Urinary bladder (tissue), 4 donors: Measurements from ENCODE around the gene WSCD2. TPM values are rescaled to one million over a fixed set of nuclear protein-coding genes. Genes with fewer than 3 reads are reported as not detected.

Experiments used
- DNase-seq: peaks from one replicate; pipeline ENCODE4 v3.0.0-alpha.2; 2015; ENCODE audit errors: extremely low spot score
- H3K27ac ChIP-seq: one replicate; pipeline ENCODE4 v1.5.1; 2013; ENCODE audit warnings: low read depth, mild to moderate bottlenecking, moderate library complexity
- H3K36me3 ChIP-seq: one replicate; pipeline ENCODE4 v1.6.1; 2013; ENCODE audit warnings: mild to moderate bottlenecking, moderate library complexity; ENCODE audit not compliant: insufficient read depth
- H3K4me1 ChIP-seq: one replicate; pipeline ENCODE4 v1.6.1; 2013; ENCODE audit warnings: mild to moderate bottlenecking, moderate library complexity; ENCODE audit not compliant: insufficient read depth
- H3K4me3 ChIP-seq: one replicate; pipeline ENCODE4 v1.5.1; 2013; ENCODE audit warnings: low read depth, low read length
- WGBS: extraction: QIAGEN DNeasy Blood & Tissue Kit; methylation state at CpG from one replicate; pipeline ENCODE4 v1.1.7; 2013; 5-methylcytosine and 5-hydroxymethylcytosine counted together
- polyA plus RNA-seq: library from polyadenylated mRNA; stranded (reverse); fragments of 200-250 nt; gene quantifications from one replicate; pipeline ENCODE4 v1.2.3, GENCODE V29; 2013
- total RNA-seq: library from RNA; depleted of rRNA; stranded (reverse); fragments of >200 nt; gene quantifications from one replicate; pipeline ENCODE4 v1.2.3, GENCODE V29; 2014
- donor health status: healthy with polysubstance abuse.
- donor health status: healthy.

Gene WSCD2
- total and polyA plus RNA-seq, 2 donors: 2.3 to 6.5 TPM

DNA sequence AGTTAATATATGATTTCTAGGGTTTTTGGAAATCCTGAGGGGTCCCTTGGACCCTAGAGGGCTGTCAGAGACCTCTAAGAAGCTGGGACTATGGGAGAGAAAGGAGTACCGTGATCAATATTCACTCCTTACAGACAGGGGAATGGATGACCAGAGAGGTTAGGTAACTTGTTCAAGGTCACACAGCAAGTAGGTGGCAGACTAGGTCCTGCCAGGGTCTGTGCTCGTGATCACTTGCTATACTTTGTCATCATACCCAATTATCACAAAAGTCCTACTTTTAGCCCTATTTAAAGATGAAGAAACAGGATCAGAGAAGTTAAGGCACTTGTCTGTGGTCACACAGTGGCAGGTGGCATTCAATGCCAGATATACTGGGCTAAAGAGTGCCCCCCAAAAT lies 42.9 kb downstream of the WSCD2 start:
- no peak for DNase-seq
- Histone ChIP-seq H3K4me1 (no peaks in the 10 kb centered on the region), H3K4me3 (no peak overlapping the region), H3K36me3 (no peaks in the 10 kb centered on the region), H3K27ac (no peak overlapping the region)
- WGBS: 85% methylated on average over 2 of the region's 2 CpGs

DNA sequence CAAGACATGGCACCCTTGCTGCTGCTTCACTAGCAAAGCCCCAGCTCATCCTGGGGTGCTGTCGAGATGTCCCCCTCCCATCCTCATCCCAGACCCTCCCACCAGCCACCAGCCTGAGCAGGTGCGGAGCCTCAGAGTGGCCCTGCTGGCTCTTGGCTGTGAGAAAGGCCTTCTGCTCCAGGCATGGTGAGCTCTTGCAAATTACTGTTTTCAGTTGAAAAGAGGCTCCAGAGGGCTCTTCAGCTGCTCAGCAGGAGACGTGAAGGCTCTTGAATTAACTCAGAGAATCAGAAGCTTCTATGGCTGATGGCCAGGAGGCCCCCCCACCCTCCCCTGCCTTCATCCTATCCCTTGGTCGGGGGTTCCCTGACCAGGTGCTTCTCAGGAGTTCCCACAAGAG lies 44.1 kb downstream of the WSCD2 start:
- Histone ChIP-seq H3K4me1 (no peaks in the 10 kb centered on the region), H3K27ac (no peak overlapping the region), H3K36me3 (no peaks in the 10 kb centered on the region), H3K4me3 (no peak overlapping the region)
- DNase-seq: no peak
- WGBS: 61% methylated on average over 4 of the region's 4 CpGs

DNA sequence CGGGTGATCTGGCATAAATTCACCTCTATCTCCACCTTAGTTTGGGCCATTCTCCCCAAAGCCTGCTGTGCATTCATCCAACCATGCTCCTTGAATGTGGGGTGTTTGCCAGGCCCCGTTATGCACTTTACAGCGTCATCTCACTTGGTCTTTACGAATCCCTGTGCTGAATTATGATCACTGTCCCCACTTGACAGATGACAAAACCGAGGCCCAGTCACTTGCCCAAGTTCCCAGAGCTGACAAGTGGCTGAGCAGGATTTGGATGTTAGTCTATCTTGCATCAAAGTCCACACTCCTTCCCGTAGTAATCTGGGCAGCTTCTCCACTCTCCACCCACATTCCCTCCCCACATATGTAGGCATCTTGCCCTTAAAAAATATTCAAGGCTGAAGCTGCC lies 44.8 kb downstream of the WSCD2 start:
- no peak overlapping the region for H3K4me3 ChIP-seq
- no peaks in the 10 kb centered on the region for H3K36me3 ChIP-seq
- WGBS: 72% methylated on average over 6 of the region's 6 CpGs
- DNase-seq: no peak
- H3K27ac ChIP-seq: no peak overlapping the region
- no peaks in the 10 kb centered on the region for H3K4me1 ChIP-seq

DNA sequence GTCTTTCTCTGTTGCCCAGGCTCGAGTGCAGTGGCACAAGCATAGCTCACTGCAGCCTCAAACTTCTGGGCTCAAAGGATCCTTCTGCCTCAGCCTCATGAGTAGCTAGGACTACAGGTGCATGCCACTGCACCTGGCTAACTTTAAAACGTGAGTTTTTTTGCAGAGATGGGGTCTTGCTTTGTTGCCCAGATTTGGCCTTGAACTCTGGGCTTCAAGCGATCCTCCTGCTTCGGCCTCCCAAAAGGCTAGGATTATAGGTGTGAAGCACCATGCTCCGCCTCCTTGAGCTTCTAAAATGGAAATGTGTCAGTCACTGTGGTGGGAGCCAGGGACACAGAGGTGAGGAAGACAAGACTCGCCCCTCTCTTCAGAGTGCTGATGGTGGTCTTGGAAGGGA lies 45.6 kb downstream of the WSCD2 start:
- Histone ChIP-seq H3K4me1 (no peaks in the 10 kb centered on the region), H3K4me3 (no peak overlapping the region), H3K36me3 (no peaks in the 10 kb centered on the region), H3K27ac (no peak overlapping the region)
- WGBS: 87% methylated on average over 6 of the region's 6 CpGs
- DNase-seq: no peak

DNA sequence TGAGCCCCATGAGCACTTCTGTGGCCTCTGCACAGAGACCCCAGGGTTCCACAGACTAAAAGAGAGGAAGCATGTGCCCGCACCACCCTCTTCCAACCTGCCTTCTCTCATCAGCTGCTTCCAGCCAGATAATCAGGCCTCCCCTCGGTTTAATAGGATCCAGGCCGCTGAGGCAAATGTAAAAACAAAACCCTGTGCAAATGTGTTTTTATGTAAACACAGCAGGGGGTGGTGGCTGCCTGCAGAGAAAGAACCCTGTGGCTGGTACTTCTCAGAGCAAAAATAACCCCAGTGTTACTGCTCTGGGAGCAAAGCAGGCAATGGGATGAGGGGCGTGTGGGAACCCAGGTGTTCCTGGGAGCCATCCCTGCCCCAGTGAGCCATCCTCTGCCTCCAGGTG lies 46.2 kb downstream of the WSCD2 start:
- H3K36me3 ChIP-seq: no peaks in the 10 kb centered on the region
- H3K27ac ChIP-seq: no peak overlapping the region
- H3K4me3 ChIP-seq: no peak overlapping the region
- WGBS: 38% methylated on average over 4 of the region's 4 CpGs
- no peak for DNase-seq
- no peaks in the 10 kb centered on the region for H3K4me1 ChIP-seq

DNA sequence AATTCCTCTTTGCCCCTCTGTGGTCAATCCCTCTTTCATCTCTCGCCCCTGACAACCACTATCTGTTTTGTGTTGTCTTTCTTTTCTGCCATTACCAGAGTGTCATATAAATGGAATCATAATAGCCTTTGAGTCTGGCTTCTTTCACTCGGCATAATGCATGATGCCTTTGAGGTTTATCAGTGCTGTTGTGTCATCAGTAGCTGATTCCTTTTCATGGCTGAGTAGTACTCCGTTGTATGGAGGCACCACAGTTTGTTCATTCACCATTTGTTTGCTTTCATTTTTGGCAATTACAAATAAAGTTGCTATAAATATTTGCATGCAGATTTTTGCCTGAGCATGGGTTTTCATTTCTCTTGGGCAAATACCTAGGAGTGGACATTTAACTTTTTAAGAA lies 47.2 kb downstream of the WSCD2 start:
- Histone ChIP-seq H3K4me1 (no peaks in the 10 kb centered on the region), H3K27ac (no peak overlapping the region), H3K36me3 (no peaks in the 10 kb centered on the region), H3K4me3 (no peak overlapping the region)
- WGBS: 91% methylated on average over 3 of the region's 3 CpGs
- DNase-seq: no peak

DNA sequence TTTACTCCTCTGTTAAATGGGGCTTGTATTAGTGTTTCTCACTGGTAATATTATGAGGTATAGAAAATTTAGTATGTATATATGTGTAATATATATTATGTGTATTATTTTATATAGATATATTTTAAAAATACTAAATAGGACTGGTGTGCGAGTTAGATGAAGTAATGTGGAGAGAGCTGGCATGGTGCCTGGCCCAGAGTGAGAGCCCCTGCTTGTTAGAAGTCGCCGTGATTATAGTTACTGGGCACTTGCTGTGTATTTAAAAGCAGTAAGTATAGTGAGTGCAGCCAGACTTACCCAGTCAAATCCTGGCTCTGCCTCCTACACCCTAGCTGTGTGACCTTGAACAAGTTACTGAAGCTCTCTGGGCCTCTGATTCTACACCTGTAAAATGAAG lies 48.0 kb downstream of the WSCD2 start:
- Histone ChIP-seq H3K4me1 (no peaks in the 10 kb centered on the region), H3K27ac (no peak overlapping the region), H3K36me3 (no peaks in the 10 kb centered on the region), H3K4me3 (no peak overlapping the region)
- WGBS: 87% methylated on average over 3 of the region's 3 CpGs
- no peak for DNase-seq

DNA sequence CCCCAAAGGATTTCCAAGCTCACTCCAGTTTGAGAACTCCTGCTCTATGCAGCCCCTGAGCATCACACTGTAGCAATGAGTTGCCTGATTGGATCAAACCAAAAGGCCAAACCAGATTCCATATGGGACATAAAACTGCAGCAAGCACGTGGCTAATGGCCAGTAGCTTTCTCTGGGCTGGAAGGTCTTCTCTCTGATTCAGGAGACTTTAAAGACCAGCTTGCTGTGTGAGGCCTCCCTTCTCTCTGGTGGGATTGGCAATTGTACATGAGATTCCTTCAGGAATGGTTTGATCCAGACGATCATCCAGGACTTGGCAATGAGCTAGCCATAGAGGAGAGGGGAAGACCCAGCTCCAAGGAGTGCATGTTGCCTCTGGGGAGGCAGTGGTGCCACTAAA lies 50.2 kb downstream of the WSCD2 start:
- no peak for DNase-seq
- Histone ChIP-seq H3K4me1 (no peaks in the 10 kb centered on the region), H3K36me3 (no peaks in the 10 kb centered on the region), H3K27ac (no peak overlapping the region), H3K4me3 (no peak overlapping the region)
- WGBS: 56% methylated on average over 2 of the region's 2 CpGs

DNA sequence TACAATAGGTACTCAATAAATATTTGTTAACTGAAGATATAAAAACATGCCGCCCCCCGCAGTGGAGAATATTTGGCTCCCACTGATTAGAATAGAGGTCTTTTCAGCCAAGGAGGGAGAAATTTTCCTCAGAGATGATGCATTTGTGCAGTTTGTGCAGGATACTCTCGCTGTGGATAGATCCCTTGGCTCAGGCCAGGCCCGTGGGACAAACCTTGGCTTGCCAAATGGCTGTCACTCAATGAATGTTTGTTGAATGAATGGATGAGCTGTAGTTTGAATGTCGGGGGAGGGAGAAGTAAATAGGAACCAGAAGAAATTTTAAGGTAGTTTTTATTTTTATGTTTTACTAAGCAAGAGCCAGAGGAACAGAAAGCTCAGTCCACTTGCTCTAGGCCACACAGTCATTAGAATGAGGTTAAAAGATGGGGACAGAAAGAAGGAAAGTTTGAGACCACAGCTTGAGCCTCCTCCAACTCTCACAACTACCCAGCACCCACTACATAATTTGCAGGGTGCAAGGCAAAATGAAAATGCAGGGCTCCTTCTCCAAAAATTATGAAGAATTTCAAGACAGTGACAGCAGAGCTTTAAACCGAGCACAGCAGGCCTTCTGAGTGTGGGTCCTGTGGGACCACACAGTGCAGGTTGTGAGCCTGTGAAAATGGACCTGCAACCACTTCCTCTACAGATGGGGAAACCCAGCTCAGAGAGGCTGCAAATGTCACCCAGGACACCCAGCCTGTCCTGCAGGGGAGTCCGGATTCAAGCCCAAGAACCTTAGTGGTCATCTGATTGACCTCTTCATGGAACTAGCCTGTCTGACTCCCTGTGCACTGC lies 51.4 kb downstream of the WSCD2 start:
- H3K4me1 ChIP-seq: no peaks in the 10 kb centered on the region

DNA sequence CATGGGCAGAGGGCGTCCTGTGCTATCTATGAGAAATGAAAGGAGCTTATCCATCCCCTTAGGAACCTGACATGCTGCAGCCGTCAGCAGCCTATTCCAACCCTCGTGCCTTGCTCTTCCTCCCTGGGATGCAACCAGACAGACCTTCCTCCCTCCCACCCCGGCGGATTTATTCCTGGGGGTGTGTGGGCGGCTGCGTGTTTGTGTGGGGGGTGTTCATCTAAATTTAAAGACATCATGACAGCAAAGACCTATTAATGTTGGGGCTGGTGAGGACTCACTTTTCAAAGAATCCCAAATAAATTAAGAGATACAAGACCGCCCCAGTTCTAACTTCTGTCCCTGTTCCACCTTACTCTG lies 52.0 kb downstream of the WSCD2 start:
- Histone ChIP-seq H3K4me3 (no peak overlapping the region), H3K36me3 (no peaks in the 10 kb centered on the region), H3K27ac (no peak overlapping the region), H3K4me1 (no peaks in the 10 kb centered on the region)
- DNase-seq: no peak
- WGBS: 70% methylated on average over 8 of the region's 8 CpGs

More for the DNA sequence above, 51.4 kb downstream of the WSCD2 start:
- DNase-seq: no peak
- Histone ChIP-seq H3K4me3 (no peak overlapping the region), H3K27ac (no peak overlapping the region), H3K36me3 (no peaks in the 10 kb centered on the region)
- 86% methylated on average over 7 of the region's 7 CpGs for WGBS

DNA sequence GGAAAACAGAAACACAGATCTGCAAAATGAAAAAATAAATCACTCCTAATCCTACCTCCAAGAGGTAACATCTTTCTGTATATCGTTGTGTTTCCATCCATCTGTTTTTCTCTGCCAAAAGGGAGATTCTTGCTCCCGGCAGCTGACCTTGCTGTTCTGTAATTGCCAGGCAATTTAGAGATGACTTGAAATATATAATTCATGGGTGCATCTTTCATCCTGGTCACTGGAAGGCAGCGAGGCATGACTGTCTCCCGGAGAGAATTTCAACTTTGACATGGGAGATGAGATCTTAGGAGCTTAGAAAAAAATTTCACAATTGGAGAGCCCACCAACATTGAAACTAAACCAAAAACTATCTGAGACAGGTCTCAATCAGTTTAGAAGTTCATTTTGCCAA lies 53.0 kb downstream of the WSCD2 start:
- DNase-seq: no peak
- WGBS: 73% methylated on average over 4 of the region's 4 CpGs
- Histone ChIP-seq H3K36me3 (no peaks in the 10 kb centered on the region), H3K4me1 (no peaks in the 10 kb centered on the region), H3K27ac (no peak overlapping the region), H3K4me3 (no peak overlapping the region)

DNA sequence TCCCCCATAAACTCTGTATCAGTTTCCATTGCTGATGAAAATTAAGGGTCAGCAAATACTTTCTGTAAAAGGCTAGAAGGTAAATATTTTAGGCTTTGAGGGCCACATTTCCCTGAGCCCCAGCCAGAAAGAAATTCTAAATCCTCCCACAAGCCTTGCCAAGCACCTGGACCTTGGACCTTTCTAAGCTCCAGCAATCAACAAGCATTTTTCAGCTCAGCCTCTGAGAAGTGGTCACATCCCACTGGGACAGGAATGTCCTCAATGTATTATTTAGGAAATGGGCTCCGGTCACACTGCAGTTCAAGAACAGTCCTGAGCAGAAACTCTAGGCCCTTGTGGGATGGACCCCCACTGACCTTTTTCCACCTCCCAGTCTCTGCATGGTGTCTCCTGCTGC lies 55.9 kb downstream of the WSCD2 start:
- 91% methylated on average over 1 of the region's 1 CpG for WGBS
- no peaks in the 10 kb centered on the region for H3K36me3 ChIP-seq
- no peak overlapping the region for H3K27ac ChIP-seq
- DNase-seq: no peak
- no peak overlapping the region for H3K4me3 ChIP-seq
- H3K4me1 ChIP-seq: no peaks in the 10 kb centered on the region

DNA sequence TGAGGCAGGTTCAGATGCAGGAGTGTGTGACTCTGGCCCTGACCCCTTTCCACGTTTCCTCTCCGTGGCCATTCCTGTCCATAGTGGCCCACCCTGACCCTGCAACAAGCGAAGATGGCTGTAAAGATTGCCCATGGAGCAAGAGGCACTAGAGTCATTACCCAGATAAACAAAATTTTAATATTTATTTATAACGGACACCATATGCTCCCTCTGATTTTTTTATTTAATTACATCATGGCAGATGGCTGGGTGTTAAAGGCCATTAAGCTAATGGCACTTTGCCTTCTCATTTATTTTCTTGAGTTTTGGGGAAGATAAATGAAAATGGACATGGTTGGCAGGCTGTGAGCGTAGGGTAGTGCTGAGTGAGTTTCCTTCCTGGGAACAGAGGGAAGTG lies 58.7 kb downstream of the WSCD2 start:
- no peak overlapping the region for H3K4me3 ChIP-seq
- WGBS: 80% methylated on average over 5 of the region's 5 CpGs
- peaks cover 2% of the 10 kb centered on the region for H3K4me1 ChIP-seq
- no peak overlapping the region for H3K27ac ChIP-seq
- H3K36me3 ChIP-seq: no peaks in the 10 kb centered on the region
- no peak for DNase-seq

DNA sequence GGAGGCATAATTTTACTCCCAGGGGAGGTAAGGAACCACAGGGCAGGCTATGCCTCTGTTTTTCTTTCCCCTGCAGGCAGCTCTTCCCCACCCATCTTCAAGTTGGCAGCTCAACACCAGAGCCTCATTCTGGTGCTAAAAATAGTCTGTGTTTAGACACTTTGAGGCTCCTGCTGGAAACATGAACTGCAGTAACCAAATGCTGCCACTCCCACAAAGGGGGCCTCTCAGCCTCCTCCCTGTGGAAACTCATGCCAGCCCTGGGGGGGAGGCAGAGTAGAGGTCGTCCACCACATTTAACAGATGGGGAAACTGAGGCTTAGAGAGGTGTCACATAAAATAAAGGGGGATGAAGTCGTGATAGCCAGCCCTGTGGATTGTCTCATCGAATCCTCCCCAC lies 61.4 kb downstream of the WSCD2 start:
- peaks cover 2% of the 10 kb centered on the region for H3K4me1 ChIP-seq
- no peaks in the 10 kb centered on the region for H3K36me3 ChIP-seq
- 23% methylated on average over 3 of the region's 3 CpGs for WGBS
- no peak overlapping the region for H3K27ac ChIP-seq
- no peak overlapping the region for H3K4me3 ChIP-seq
- no peak for DNase-seq

DNA sequence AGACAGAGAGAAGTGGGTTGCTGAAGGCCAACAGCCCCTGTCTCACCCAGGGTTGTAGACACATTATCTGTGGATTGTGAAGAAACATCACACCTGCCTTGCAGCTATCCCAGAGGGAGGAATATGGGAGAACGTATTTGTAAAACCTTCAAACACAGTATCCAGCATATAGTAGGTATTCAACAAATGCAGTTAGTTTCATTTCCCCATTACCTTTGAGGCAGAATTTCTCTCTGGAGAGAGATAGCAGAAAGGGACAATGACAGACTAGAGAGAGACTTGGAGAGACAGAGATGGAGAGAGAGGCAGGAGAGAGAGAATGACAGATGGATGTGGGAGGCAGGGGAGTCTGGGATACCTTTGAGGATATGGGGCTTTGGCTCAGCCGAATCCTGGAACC lies 62.0 kb downstream of the WSCD2 start:
- Histone ChIP-seq H3K4me3 (no peak overlapping the region), H3K36me3 (no peaks in the 10 kb centered on the region), H3K4me1 (peaks cover 2% of the 10 kb centered on the region), H3K27ac (no peak overlapping the region)
- DNase-seq: no peak
- WGBS: 82% methylated on average over 2 of the region's 2 CpGs
